SK-N-MC (cell line): ENCODE data around the gene CACNA2D2.

Experiments
- EZH2 ChIP-seq: fragments of 200-600 bp; sonication (generic); IDR thresholded peaks from one replicate; pipeline ENCODE4 v1.6.1; 2017; ENCODE audit warnings: antibody characterized with exemption
- POLR2AphosphoS5 ChIP-seq: IDR thresholded peaks from 2 replicates; pipeline ENCODE4 v1.6.1; 2012; ENCODE audit warnings: mild to moderate bottlenecking, low read depth, low read length, borderline replicate concordance

DNA sequence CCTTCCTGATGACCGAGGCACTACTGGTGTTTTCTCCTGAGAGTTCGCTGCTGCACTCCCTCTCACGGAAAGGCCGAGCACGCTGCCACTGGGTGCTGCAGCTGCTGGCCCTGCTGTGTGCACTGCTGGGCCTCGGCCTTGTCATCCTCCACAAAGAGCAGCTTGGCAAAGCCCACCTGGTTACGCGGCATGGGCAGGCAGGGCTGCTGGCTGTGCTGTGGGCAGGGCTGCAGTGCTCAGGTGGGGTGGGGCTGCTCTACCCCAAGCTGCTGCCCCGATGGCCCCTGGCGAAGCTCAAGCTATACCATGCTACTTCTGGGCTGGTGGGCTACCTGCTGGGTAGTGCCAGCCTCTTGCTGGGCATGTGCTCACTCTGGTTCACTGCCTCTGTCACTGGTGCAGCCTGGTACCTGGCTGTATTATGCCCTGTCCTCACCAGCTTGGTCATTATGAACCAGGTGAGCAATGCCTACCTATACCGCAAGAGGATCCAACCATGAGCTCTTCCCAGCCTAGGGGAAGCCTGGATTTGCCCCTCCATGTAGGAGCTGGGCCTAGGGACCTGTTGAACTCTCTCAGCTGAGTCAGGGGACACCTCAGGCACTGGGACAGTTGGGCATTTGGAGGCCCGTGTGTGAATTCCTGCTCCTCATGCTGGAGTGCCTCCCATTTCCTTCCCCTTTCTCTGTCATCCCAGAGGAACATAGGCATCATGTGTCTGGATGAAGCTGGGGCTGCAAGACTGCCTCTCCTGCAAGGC lies 150.0 kb downstream of the CACNA2D2 start:
- no peak for TF ChIP-seq EZH2
- no peak for TF ChIP-seq POLR2AphosphoS5
